Measurements from ENCODE around the gene SDC4.
"Not testable (repeated sequence)": the region's sequence is repeated elsewhere in the genome, so short reads cannot be mapped to it uniquely, and the experiment has no call there.

Gene SDC4

DNA sequence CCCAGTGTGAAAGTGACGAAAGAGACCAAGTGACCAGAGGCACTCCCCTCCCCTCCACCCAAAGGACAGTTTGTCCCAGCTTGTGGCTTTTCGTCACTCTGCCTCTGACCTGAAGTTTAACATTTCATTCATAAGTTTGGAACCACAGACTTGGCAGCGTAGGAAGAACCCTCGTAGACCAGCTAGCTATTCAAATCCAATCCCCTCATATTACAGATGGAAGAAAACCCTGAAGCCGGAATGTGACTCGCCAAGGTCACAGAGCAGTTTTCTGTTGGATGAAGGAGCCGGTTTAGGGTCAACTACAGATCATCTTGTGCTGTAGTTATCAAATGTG is 10.8 kb upstream of the SDC4 start:
- no peak for DNase-seq (ENCODE audit: extremely low read depth, low read depth)
- no peak overlapping the region for H3K4me3 ChIP-seq (replicated peaks; ENCODE audit: low read depth, low read length)
- no peak for TF ChIP-seq CTCF (IDR thresholded peaks at IDR 0.05; ENCODE audit: low read depth, low read length, missing control alignments)

DNA sequence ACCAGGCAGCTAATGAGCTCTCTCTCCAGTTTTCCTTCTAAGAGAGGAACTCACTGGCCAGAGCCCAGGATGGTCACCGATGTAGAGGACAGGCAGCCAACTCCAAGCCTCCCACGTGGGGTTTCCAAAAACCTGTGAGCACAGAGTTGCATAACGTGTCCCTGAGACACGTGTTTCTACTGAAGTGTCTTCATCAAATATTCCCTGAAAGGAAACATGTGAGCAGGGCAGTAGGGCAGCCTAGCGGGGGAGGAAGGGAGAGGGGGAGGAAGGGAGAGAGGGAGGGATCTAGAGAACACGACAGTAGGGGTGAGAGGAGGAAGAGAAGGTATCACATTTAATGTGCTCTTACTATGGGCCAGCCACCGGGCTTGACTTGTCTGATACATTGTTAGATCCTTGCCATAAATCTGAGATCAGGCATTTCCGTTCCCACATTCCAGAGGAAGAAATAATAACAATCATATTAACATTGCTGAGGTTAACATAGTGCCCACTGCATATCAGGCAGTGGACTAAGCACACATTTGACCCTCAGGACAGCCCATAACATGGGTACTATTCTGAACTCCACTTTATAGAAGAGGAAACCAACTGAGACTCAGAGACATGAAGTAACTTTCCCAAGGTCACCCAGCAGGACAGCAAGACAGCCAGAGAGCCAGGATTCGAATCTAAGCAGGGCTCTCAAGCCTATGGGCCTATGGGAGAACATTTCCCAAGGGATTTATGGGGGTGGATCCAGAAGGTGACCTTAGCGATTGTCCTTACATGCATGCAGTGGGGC is 10.3 kb upstream of the SDC4 start:
- H3K4me3 ChIP-seq (replicated peaks; ENCODE audit: low read depth, low read length), result no peak overlapping the region
- no peak for DNase-seq (ENCODE audit: extremely low read depth, low read depth)
- TF ChIP-seq CTCF (IDR thresholded peaks at IDR 0.05; ENCODE audit: low read depth, low read length, missing control alignments), result no peak

- TF ChIP-seq CTCF (IDR thresholded peaks at IDR 0.05; ENCODE audit: low read depth, low read length, missing control alignments), result no peak
- H3K4me3 ChIP-seq (replicated peaks; ENCODE audit: low read depth, low read length), result no peak overlapping the region
- DNase-seq (ENCODE audit: extremely low read depth, low read depth), result no peak
Measured at GRCh38 chr20:45355209-45356084, 7.2 kb upstream of the SDC4 start.

GRCh38 chr20:45354423-45355208 is 6.4 kb upstream of the SDC4 start:
- no peak for TF ChIP-seq CTCF (IDR thresholded peaks at IDR 0.05; ENCODE audit: low read depth, low read length, missing control alignments)
- H3K4me3 ChIP-seq (replicated peaks; ENCODE audit: low read depth, low read length), result no peak overlapping the region
- no peak for DNase-seq (ENCODE audit: extremely low read depth, low read depth)

- H3K4me3 ChIP-seq (replicated peaks; ENCODE audit: low read depth, low read length), result no peak overlapping the region
- TF ChIP-seq CTCF (IDR thresholded peaks at IDR 0.05; ENCODE audit: low read depth, low read length, missing control alignments), result no peak
- DNase-seq (ENCODE audit: extremely low read depth, low read depth), result no peak
Measured at GRCh38 chr20:45353746-45354145, 5.5 kb upstream of the SDC4 start.

- H3K4me3 ChIP-seq (replicated peaks; ENCODE audit: low read depth, low read length), result no peak overlapping the region
- no peak for DNase-seq (ENCODE audit: extremely low read depth, low read depth)
- TF ChIP-seq CTCF (IDR thresholded peaks at IDR 0.05; ENCODE audit: low read depth, low read length, missing control alignments), result no peak
Measured at GRCh38 chr20:45352729-45353128, 4.5 kb upstream of the SDC4 start.

- DNase-seq (ENCODE audit: extremely low read depth, low read depth); H3K4me3 ChIP-seq (replicated peaks; ENCODE audit: low read depth, low read length): not testable (repeated sequence)
Measured at GRCh38 chr20:45350795-45351194, 2.6 kb upstream of the SDC4 start.

Measured in HFF-Myc (cell line).